A673 (cell line): ENCODE data around the gene RGMA.

Source experiments
- CTCF ChIP-seq: fragments of 300-800, 200-600 bp; sonication (generic); conservative IDR thresholded peaks from 2 replicates; pipeline ENCODE4 v1.5.1; 2017; ENCODE audit warnings: low read depth, mild to moderate bottlenecking, antibody characterized with exemption, low read length, moderate library complexity, mixed read lengths
- EZH2 ChIP-seq: fragments of 200-600 bp; sonication (generic); IDR thresholded peaks from 2 replicates; pipeline ENCODE4 v1.6.1; 2017; ENCODE audit warnings: borderline replicate concordance, low read depth, mild to moderate bottlenecking, mixed read lengths, antibody characterized with exemption, low read length; ENCODE audit not compliant: poor library complexity, severe bottlenecking

GRCh38 chr15:93019971-93020370 lies 69.0 kb downstream of the RGMA start:
- TF ChIP-seq CTCF = no peak
- TF ChIP-seq EZH2 = no peak
